ENCODE measurements around the gene HNRNPM. TPM values are rescaled to one million over a fixed set of nuclear protein-coding genes. Genes with fewer than 3 reads are reported as not detected.
A peak's percentile ranks its signal among the peaks of the same experiment; 100 is the strongest.

The HNRNPM gene
- total RNA-seq, 1 experiment from 2014 or later: 162 TPM

DNA sequence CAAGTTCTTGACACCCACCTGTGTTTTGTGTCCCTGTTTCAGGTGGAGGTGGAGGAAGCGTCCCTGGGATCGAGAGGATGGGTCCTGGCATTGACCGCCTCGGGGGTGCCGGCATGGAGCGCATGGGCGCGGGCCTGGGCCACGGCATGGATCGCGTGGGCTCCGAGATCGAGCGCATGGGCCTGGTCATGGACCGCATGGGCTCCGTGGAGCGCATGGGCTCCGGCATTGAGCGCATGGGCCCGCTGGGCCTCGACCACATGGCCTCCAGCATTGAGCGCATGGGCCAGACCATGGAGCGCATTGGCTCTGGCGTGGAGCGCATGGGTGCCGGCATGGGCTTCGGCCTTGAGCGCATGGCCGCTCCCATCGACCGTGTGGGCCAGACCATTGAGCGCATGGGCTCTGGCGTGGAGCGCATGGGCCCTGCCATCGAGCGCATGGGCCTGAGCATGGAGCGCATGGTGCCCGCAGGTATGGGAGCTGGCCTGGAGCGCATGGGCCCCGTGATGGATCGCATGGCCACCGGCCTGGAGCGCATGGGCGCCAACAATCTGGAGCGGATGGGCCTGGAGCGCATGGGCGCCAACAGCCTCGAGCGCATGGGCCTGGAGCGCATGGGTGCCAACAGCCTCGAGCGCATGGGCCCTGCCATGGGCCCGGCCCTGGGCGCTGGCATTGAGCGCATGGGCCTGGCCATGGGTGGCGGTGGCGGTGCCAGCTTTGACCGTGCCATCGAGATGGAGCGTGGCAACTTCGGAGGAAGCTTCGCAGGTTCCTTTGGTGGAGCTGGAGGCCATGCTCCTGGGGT lies 41.0 kb downstream of the HNRNPM start:
- DNase-seq (ENCODE audit: low spot score): no peak

DNA sequence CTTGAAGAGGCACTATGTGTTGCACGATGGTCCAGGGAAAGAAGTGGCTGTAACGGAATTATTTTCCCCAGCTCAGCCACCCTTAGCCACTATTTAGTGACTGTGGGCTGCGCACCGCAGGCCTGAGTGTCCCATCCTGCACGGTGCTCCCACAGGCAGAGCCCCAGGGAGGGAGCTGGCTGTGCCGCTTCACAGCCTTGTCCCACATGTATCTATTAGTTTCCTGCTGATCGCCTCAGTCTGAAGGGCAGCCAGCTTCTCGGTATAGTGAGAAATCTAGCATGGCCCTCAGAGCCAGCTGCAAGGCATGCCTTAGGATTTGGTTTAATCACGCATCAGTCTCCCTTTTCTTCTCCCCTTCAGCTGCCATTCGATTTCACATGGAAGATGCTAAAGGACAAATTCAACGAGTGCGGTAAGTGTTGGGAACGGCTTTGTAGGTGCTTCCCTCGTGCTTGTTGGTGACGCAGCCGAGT lies 41.9 kb downstream of the HNRNPM start:
- DNase-seq (ENCODE audit: low spot score): no peak

DNA sequence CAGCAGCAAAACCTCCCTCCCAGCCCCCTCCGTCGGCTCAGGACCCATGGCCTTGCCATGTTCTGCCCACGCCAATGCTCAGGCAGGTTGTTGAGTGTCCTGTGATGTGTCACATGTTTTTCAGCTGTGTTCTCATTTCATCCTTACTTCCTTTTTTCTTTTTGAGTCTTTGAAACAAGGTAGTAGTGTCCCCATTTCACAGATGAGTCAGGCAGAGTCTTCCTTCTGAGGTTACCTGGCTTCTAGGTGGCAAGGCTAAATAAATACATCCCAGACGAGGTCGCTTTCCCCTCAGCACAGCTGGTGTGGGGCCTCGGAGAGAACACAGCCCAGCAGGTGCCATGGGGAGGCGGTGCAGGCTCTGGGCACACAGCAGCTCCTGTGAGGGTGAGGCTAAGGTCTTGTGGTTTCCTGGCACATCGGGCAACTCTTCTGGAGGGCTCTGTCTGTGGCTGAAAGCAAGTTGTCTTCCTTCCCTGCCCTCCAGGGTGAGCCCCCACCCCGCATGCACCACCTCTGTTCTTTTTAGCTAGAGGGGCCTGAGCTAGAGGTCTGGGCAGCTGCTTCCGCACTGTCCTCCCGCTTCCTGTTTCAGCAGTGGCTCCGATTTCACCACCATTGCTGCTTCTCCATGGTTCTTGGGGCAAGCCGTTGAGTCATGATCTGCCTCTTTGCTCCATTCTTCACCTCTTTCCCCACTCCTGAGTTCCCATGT lies 42.5 kb downstream of the HNRNPM start:
- DNase-seq (ENCODE audit: low spot score): no peak

DNA sequence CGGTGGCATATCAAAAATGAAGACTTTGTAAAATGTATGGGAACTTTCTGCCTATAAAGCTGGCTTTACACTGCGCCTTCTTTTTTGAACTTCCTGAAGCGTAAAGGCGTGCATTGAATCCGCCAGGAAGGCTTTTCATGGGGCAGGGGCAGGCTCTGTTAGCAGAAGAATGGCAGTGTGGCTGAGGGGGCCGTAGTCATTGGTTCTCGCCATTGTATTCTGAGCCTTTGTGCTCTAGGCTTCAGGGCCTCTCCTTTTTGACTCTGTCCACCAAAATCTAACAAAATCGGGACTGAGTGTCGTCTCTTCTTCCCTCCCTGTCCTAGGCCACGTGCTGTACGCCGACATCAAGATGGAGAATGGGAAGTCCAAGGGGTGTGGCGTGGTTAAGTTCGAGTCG lies 43.6 kb downstream of the HNRNPM start:
- DNase-seq (ENCODE audit: low spot score): no peak

DNA sequence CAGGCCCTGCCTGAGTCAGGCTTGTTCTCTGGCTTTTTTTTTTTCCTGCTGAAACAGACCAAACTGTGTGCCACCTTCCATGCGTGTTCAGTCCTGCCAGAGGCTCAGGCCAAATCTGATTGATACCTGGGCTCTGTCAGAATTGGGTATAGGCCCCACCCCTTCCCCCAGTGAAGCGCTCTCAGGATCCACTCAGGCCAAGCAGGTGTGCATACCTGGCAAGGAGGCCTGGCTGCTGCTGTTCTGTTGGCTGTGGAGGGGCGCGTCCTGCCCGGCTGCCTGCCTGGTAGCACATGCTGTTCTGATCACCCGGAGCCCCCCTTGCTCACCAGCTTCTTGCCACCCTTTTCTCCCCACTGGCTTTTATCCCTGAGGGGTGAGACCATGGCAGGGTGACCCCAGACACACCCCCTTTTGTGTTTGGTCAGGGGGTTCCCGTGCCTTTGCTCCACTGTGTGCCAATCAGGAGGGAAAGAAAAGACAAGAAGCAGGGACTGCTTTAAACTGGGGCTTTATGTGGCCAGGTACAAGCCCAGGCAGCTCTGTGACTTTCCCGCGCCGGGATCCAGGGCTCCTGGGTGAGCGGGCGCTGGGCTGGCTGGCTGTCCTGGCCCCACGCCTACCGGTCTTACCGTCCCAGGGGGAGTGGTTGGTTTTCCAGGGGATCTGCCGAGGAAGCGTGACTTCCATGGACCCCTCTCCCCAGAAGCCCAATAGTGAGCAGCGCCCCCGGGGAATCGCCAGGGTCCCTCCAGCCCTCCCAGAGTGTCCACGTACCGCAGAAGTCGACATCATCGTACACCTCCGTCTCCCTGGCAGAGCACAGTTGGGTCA lies 45.0 kb downstream of the HNRNPM start:
- no peak for DNase-seq (ENCODE audit: low spot score)

DNA sequence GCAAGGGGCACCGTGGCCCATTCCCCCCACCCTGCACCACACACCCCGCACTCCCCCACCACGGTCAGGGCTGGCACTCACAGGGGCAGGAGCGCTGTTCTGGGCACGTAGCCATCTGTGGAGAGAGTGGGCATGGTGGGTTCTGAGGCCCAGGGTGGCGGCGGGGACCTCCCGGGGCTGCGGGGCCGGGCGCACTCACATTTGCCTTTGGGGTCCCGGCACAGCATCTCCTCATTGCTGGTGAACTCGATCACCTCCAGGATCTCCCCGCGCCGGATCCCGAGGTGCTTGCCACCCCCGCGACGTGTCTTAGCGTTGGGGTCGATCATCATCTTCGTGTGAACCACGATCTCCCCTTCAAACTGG lies 45.6 kb downstream of the HNRNPM start:
- no peak for DNase-seq (ENCODE audit: low spot score)

DNA sequence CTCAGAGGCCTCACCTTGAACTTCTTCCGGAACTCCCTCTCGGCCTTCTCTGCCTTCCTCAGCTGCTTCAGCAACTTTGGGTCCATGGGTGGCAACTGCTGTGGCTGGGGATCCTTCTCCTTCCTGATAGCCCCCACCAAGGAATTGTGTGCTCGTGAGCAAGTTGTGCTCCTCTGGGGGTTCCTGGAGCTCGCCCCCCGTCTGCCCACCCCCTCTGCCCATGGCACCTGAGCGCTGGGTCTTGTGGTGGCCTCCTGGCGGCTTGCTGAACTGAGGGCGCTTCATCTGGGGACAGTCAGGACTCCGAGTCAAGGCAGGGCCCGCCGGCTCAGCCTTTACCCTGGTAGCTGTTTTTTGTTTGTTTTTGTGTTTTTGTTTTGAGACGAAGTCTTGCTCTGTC lies 46.1 kb downstream of the HNRNPM start:
- no peak for DNase-seq (ENCODE audit: low spot score)

DNA sequence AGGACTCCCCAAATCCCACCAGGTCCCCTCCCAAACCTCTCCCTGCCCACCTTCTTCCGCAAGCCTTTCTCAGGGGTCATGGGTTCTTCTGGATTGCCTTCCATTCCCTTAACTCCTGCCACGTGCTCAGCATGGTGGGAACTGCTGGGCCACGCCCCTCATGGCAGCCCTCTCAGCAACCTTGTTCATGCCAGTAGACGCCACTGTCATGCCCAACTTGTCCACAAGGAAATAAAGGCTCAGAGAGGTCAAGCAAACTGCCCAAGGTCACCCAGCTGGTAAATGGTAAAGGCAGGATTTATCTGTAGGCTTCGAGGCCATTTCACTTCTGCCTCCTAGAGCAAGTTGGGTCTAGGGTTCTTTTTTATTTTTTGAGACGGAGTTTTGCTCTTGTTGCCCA lies 46.8 kb downstream of the HNRNPM start:
- DNase-seq (ENCODE audit: low spot score): peak; percentile 1

DNA sequence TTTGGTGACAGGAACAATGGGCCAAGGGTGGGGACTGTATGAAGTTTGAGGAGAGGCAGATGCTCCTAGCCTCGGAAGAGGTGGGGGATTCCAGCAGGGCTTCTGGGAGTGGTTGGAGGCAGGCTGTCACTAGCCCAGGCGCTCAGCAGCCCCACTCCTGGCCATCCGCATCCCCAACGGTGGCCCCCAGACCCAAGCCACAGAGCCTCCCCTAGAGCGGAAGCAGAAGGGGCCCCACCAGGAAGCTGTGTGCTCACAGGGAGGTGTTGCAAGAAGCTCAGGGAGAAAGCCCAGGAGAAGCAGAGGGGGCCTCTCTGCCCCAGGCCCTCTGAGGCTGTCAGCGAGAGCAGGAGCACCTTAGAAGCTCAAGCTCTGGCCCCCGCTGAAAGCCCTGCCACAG lies 49.4 kb downstream of the HNRNPM start:
- no peak for DNase-seq (ENCODE audit: low spot score)

DNA sequence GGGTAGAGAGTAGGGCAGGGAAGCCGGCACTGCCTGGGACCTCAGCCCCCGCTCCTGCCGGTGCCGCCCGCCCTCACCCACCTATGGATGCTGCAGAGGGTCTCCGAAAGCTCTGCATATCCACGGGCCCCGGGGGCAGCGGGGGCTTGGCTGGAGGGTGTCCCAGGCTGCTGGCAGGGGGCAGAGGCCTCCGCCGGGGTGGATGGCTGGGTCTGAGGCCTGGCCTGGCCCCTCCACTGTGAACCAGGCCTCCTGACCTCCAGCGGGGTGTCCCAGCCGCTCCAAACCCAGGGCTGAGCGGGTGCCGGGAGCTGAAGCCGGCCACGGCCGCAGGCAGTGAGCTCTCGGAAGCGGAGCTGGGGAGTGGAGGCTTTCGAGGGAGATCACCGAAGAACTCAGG lies 53.5 kb downstream of the HNRNPM start:
- no peak for DNase-seq (ENCODE audit: low spot score)

DNA sequence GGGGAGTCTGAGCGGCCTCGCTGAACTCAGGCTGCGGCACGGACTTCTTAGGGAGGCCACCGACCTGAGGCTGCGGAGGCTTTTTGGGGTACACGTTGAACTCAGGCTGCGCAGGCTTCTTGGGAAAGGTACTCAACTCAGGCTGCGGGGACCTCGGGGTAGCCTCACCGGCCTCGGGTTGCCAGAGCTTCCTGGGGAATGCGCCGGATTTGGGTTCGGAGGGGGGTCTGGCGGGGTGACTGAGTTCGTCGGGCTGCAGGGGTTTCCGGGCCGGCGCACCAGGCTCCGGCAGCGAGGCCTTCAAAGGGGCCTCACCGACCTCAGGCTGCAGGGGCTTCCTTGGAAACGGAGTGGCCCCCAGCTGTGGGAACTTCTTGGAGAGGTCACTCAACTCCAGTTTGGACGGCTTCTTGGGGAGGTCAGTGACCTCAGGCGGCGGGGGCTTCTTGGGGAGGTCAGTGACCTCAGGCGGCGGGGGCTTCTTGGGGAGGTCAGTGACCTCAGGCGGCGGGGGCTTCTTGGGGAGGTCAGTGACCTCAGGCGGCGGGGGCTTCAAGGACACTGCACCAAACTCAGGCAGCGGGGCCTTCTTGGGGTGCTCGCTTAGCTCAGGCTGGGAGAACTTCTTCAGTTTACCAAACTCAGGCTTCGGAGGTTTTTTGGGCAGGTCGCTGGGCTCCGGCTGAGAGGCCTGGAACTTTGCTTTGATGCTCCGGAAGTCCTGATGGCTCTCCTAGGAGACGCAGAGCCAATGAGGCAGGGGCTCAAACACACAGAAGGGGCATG lies 54.5 kb downstream of the HNRNPM start:
- DNase-seq (ENCODE audit: low spot score): no peak

DNA sequence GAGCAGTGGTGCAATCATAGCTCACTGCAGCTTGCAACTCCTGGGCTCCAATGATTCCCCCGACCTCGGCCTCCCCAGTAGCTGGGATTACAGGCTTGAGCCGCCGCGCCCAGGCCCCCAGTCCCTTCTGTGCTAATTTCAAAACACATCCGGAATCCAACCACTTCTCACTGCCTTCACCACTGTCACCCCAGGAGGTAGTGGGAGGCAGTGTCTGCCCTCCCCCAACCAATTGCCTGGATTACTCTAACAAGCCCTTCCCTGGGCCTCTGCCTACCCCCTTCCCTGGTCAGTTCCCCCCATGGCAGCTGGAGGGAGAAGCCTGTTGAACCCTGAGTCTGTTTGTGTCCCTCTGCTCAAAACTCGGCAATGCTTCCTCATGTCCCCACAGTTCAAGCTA lies 55.4 kb downstream of the HNRNPM start:
- no peak for DNase-seq (ENCODE audit: low spot score)

DNA sequence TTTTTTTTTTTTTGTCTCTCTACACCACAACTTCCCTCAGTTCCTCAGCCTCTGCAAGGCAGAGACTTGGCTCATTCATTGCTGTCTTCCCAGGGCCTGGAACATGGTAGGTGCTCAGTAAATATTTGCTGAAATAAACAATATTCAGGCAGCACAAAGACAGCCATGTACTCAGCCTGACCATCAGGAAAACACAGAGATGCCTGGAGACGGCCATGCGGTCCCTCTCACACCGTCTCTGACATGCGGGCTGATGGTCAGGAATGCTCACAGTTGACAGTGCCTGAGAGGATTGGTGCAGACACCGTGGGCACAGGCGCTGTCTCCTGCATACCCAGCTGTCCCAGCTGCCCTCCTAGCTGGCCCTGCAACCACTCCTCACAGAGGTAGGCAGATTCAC lies 56.7 kb downstream of the HNRNPM start:
- DNase-seq (ENCODE audit: low spot score): no peak

DNA sequence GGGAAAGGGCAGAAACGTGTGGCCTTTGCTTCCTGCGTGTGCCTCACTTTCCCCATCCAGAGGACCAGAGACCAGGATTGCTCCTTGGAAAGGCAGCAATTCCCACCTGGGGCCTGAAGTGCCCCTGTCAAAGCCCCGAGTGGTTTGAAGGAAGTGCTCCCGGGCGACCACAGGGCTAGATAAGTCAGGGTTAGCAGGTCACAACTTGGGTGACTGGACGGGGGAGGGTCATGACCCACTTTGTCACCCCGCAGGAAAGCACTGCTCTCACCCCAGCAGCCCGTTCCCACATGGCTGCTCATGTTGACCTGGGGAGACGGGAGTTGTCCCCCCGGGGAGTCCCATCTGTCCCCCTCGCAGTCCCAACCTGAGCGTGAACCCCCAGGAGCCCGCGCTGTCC lies 57.2 kb downstream of the HNRNPM start:
- no peak for DNase-seq (ENCODE audit: low spot score)

DNA sequence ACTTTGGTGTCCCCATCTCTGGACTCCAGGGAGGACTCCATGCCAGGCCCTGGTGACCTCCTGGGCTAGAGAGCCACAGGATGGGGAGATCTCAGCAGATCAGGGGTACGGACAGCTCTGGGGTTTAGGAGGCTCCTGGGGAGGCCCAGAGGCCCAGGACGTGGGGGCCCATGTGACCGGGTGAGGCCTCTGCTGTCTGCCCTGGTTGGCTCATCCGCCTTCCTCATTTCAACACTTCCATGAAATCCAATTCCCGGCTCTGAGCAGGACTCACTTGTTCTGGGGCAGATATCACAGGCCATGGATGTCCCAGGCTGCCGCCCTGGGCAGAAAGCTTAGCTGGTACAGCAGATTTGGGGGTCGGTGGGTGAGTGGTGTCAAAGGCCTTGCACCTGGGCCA lies 58.7 kb downstream of the HNRNPM start:
- DNase-seq (ENCODE audit: low spot score): no peak

DNA sequence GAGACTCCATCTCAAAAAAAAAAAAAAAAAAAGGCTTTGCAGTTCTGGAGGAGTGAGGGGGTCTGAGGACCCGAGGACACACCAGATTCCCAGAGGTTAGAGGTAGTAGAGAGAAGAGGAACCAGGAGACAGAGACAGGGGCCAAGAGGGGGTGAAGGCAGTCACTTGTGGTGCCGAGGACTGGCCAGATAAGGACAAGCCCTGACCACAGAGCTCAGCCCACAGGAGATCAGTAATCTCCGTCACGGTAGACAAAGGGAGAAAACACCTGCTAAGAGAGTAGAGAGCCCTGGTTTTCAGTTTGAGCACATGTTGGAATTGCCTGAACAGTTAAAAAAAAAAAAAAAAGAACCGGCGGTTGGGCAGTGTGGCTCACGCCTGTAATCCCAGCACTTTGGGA lies 59.4 kb downstream of the HNRNPM start:
- DNase-seq (ENCODE audit: low spot score): no peak

DNA sequence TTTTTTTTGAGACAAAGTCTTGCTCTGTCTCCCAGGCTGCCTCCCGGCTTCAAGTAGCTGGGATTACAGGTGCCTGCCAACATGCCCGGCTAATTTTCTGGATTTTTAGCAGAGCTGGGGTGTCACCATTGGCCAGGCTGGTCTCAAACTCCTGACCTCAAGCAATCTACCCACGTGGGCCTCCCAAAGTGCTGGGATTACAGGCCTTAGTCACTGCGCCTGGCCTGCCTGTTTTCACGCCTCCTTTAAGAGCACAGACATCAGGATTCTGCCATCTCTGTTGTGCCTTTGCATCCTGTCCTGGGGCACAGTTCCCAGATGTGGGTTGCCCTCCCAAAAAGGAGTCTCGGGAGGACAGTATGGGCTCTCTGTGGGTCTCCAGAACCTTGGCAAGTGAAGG lies 60.1 kb downstream of the HNRNPM start:
- no peak for DNase-seq (ENCODE audit: low spot score)

DNA sequence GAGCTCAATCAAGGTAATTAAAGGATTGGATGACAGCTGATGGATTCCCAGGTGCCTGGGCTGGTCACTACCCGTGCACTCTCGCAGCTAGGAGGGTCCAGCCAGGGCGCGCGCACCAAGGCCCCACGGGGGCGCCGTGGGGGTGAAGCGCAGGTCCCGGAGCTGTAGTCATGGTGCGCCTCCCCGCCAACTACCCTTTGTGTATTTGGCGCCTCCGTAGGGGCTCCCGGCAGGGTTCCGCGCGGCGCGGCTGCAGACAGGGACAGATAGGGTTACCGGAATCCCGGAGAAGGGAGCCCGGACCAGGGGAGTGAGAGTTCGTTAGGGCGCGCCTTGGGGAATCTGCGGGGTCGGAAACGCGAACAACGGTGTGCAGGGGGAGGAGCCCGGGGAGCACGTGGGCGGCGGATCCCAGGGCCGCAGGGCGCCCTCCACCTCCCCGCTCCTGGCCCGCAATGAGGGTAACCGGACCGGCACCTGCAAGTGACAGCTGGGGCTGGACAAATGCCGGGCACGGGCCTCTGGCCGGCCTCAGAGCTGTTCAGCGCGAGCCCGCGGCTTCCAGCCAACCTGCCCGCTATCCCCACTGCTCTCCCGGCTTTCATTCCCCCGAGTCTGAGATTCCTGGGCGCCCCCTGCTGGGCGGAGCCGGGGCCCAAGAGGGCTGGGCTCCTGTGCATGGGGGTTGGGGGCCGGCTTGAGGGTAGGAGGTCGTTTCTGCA lies 61.1 kb downstream of the HNRNPM start:
- DNase-seq (ENCODE audit: low spot score): peak; percentile 60

DNA sequence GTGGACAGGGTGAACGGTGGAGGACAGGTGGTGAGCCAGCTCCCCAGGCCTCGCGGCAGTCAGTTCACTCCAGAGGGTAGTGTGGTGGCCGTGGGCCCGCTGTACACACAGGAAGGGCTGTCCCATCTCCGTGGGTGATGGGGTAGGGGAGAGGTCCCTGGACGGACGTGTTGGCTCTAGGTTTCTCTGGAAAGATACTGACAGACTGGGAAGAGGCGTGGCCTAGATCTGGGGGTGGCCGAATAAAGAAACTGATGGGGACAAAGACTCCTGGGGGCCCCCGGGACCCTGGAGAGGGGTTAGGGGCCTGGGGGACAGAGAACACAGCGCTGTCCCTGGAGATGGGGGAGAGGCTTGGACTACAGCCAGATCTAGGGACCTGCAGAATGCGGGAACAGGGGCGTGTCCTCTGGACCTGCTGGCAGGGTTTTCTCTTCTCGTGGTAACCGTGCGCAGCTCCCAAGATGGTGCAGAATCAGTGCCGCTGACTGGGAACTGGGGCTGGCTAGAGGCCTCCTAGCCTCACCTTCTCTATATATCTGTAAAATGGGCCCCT lies 61.7 kb downstream of the HNRNPM start:
- peak; percentile 10 for DNase-seq (ENCODE audit: low spot score)

DNA sequence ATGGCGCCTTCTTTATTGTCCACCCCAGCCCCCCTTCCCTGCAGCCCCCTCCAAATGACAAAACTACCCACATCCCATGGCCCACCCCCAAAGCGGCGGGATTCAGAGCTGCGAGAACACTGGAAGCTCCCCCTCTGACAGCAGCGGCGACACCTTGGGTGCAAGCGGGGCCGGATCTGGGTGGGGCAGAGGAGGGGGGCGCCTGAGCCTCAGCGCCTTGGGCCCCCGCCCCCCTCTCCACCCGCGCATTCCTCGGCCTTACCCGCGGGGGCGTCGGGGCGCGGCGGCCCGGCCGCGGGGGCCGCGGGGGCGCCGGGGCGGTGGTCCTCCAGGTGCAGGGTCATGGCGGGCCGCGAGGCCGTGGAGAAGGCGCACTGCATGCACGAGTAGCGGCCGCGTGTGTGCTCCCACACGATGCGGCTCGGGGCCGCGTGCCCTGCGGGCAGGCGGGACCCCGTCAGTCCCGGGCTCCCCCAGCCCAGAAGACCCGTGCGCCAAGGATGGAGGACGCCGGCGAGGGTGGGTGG lies 65.9 kb downstream of the HNRNPM start:
- DNase-seq (ENCODE audit: low spot score): no peak

Data from HT-29 (cell line).